Esophagus squamous epithelium (tissue), 4 donors: Measurements from ENCODE around the gene SYF2.

Experiments used
- CTCF ChIP-seq, 6 experiments: fragments of 450-650 bp in 4 of 6; fragments of 200-600 bp in 2 of 6; sonication (generic) in 2 of 6; IDR thresholded peaks; one replicate each; pipeline ENCODE4 v1.5.1; 2016 to 2019; ENCODE audit warnings: antibody characterized with exemption in 6 of 6, mild to moderate bottlenecking in 4 of 6, moderate library complexity in 4 of 6
- POLR2A ChIP-seq, 4 donors: fragments of 450-650 bp; IDR thresholded peaks; one replicate each; pipeline ENCODE4 v1.6.1; 2017; ENCODE audit warnings: antibody characterized with exemption in 4 of 4, mild to moderate bottlenecking in 4 of 4, moderate library complexity in 3 of 4

GRCh38 chr1:25199819-25200620, 32.3 kb downstream of the SYF2 start:
- TF ChIP-seq CTCF (IDR thresholded peaks at IDR 0.05) (no peak), POLR2A (IDR thresholded peaks at IDR 0.05) (no peak)
